NCI-H187 treated with DMSO at 0.1 percent for 48 hours (cell line): ENCODE measurements around the gene CTXN1.
A peak's percentile ranks its signal among the peaks of the same experiment; 100 is the strongest.
"Not testable (repeated sequence)": the region's sequence is repeated elsewhere in the genome, so short reads cannot be mapped to it uniquely, and the experiment has no call there.

Experiments
- DNase-seq: peaks from one replicate; lab custom pipeline; 2025; lab: John Stamatoyannopoulos, UW

Gene CTXN1

GRCh38 chr19:7944177-7944761 is 18.3 kb upstream of the CTXN1 start:
- peak; percentile 57 for DNase-seq

GRCh38 chr19:7943444-7944176 is 17.7 kb upstream of the CTXN1 start, which contains the start of gene TIMM44:
TSS of gene TIMM44 (minus strand) at chr19:7943666. CDS start at chr19:7943651, 15 bp downstream.
- DNase-seq: peak; percentile 78

- DNase-seq: no peak
These were observed 17.1 kb upstream of the CTXN1 start for GRCh38 chr19:7942981-7943443.

GRCh38 chr19:7941895-7942596 is 16.1 kb upstream of the CTXN1 start:
- DNase-seq: no peak

- no peak for DNase-seq
These were observed 14.9 kb upstream of the CTXN1 start for GRCh38 chr19:7940841-7941240.

- no peak for DNase-seq
These were observed 8.8 kb upstream of the CTXN1 start for GRCh38 chr19:7934766-7935165.

- DNase-seq: no peak
These were observed 8.1 kb upstream of the CTXN1 start for GRCh38 chr19:7933828-7934725.

- DNase-seq: no peak
These were observed 7.5 kb upstream of the CTXN1 start for GRCh38 chr19:7933411-7933810.

- DNase-seq: no peak
These were observed 7.0 kb upstream of the CTXN1 start for GRCh38 chr19:7932930-7933300.

GRCh38 chr19:7932276-7932929 is 6.5 kb upstream of the CTXN1 start:
- DNase-seq: no peak

GRCh38 chr19:7931221-7932061 is 5.5 kb upstream of the CTXN1 start:
- DNase-seq: no peak

- no peak for DNase-seq
These were observed 4.8 kb upstream of the CTXN1 start for GRCh38 chr19:7930765-7931164.

GRCh38 chr19:7930030-7930429 is 4.1 kb upstream of the CTXN1 start:
- DNase-seq: not testable (repeated sequence)

- DNase-seq: no peak
These were observed 3.1 kb upstream of the CTXN1 start for GRCh38 chr19:7928741-7929701.

- DNase-seq: no peak
These were observed 2.4 kb upstream of the CTXN1 start for GRCh38 chr19:7928334-7928706.

- no peak for DNase-seq
These were observed 1.8 kb upstream of the CTXN1 start for GRCh38 chr19:7927605-7928333.

- DNase-seq: no peak
These were observed 1.0 kb upstream of the CTXN1 start for GRCh38 chr19:7926727-7927604.
